ENCODE results near the gene SBNO2.

Gene SBNO2

GRCh38 chr19:1168572-1169410 is 5.3 kb downstream of the SBNO2 start:
- DNase-seq (ENCODE audit: low spot score), result peak; percentile 72

- DNase-seq (ENCODE audit: low spot score), result no peak
These were observed 6.1 kb downstream of the SBNO2 start for GRCh38 chr19:1167687-1168571.

- no peak for DNase-seq (ENCODE audit: low spot score)
These were observed 7.0 kb downstream of the SBNO2 start for GRCh38 chr19:1166872-1167573.

GRCh38 chr19:1164684-1165531 is 9.2 kb downstream of the SBNO2 start:
- no peak for DNase-seq (ENCODE audit: low spot score)

- no peak for DNase-seq (ENCODE audit: low spot score)
These were observed 10.0 kb downstream of the SBNO2 start for GRCh38 chr19:1163934-1164683.

GRCh38 chr19:1163283-1163933 is 10.7 kb downstream of the SBNO2 start:
- no peak for DNase-seq (ENCODE audit: low spot score)

- DNase-seq (ENCODE audit: low spot score), result no peak
These were observed 11.4 kb downstream of the SBNO2 start for GRCh38 chr19:1162404-1163282.

GRCh38 chr19:1161716-1162115 is 12.4 kb downstream of the SBNO2 start:
- peak; percentile 37 for DNase-seq (ENCODE audit: low spot score)

- no peak for DNase-seq (ENCODE audit: low spot score)
These were observed 14.0 kb downstream of the SBNO2 start for GRCh38 chr19:1159864-1160595.

- DNase-seq (ENCODE audit: low spot score), result no peak
These were observed 15.1 kb downstream of the SBNO2 start for GRCh38 chr19:1158885-1159448.

- no peak for DNase-seq (ENCODE audit: low spot score)
These were observed 15.9 kb downstream of the SBNO2 start for GRCh38 chr19:1157931-1158884.

- DNase-seq (ENCODE audit: low spot score), result no peak
These were observed 17.0 kb downstream of the SBNO2 start for GRCh38 chr19:1156830-1157615.

- DNase-seq (ENCODE audit: low spot score), result peak; percentile 73
These were observed 17.7 kb downstream of the SBNO2 start for GRCh38 chr19:1156305-1156801.

GRCh38 chr19:1155352-1156304 is 18.4 kb downstream of the SBNO2 start:
- no peak for DNase-seq (ENCODE audit: low spot score)

Data from AG08395 (cell line).